ENCODE data around the gene COPG1. TPM values are rescaled to one million over a fixed set of nuclear protein-coding genes. Genes with fewer than 3 reads are reported as not detected.

COPG1 gene
- total and polyA plus RNA-seq, 2 of the 13 experiments (the other 11 are each of a cell fraction or from before 2014, with no cell fraction given) = 98.6 to 166 TPM

GRCh38 chr3:129248286-129248979, 973 bp upstream of the COPG1 start (continued):
- no peak for TF ChIP-seq ZBTB10 (CRISPR knock-in tag; IDR thresholded peaks at IDR 0.05; ENCODE audit: borderline replicate concordance)
- TF ChIP-seq PRPF4 (IDR thresholded peaks at IDR 0.05; ENCODE audit: low read depth, low read length, poor library complexity, severe bottlenecking) = peak; percentile 23
- peak; percentile 40; the same call in 1 of the 2 replicates for TF ChIP-seq ZMYM3 (CRISPR knock-in tag; IDR thresholded peaks at IDR 0.05)
- TF ChIP-seq ZNF280B (CRISPR knock-in tag; IDR thresholded peaks at IDR 0.05; ENCODE audit: borderline replicate concordance) = no peak
- TF ChIP-seq ZBTB38 (CRISPR knock-in tag; IDR thresholded peaks at IDR 0.05) = peak; percentile 74; the same call in 1 of the 2 replicates

- no TSS peak for BruUV-seq (replicated peaks)
- CTCF ChIA-PET (ENCODE audit: low intra/inter-chr PET ratio, low total read pairs) = no interaction called here
- no peak overlapping the region for H3K4me2 ChIP-seq (ENCODE audit: low read depth, low read length)
- no peak overlapping the region for H3K27ac ChIP-seq (ENCODE audit: extremely low read length, insufficient read depth, low read length)
- no peaks in the 10 kb centered on the region; the same call in 1 of the 2 replicates for H4K20me1 ChIP-seq (ENCODE audit: insufficient read depth, low read length)
- DNase-seq (ENCODE audit: low spot score) (no peak), FAIRE-seq (no peak), ATAC-seq (no peak)
- H3K4me3 ChIP-seq (replicated peaks in 1 of 3; ENCODE audit: insufficient read depth in 1 of 3, low read depth in 2 of 3, low read length in 3 of 3) = no peak overlapping the region
- POLR2A ChIA-PET = interaction anchor here (1.2 kb wide), 1 partner anchor 62 kb away, joined by 4 read pairs; no protein-coding TSS in a partner anchor
- peaks cover 37% of the 10 kb centered on the region for H3K79me2 ChIP-seq (ENCODE audit: insufficient read depth, low read length)
- 98% methylated on average over 3 of the region's 4 CpGs for WGBS (ENCODE audit: low lambda C conversion rate)
- H2AFZ ChIP-seq (ENCODE audit: low read length) = no peak overlapping the region
- H3K27me3 ChIP-seq (ENCODE audit: control insufficient read depth in 1 of 2, insufficient read depth in 2 of 2, low read length in 2 of 2) = no peaks in the 10 kb centered on the region; a peak in 1 of 5 replicates
- H3K9ac ChIP-seq (ENCODE audit: insufficient read depth, low read depth, low read length) = no peak overlapping the region
- intact Hi-C loops (cut with micrococcal nuclease; ENCODE audit: unreplicated experiment) (no loop called here), in situ Hi-C loops (cut with HindIII; ENCODE audit: extremely low pct_ligation_motif_present, low pct_unique_long_range_greater_than_20kb) (no loop called here)
- peaks cover 35 to 57% of the 10 kb centered on the region in 2 experiments for H3K36me3 ChIP-seq (replicated peaks in 1 of 2; ENCODE audit: control insufficient read depth in 1 of 2, insufficient read depth in 2 of 2, low read length in 2 of 2)
- no peaks in the 10 kb centered on the region for H3K9me3 ChIP-seq (ENCODE audit: low read length)
- peaks cover 41% of the 10 kb centered on the region for H3K4me1 ChIP-seq (ENCODE audit: insufficient read depth, low read length)
- TF ChIP-seq THAP11 (CRISPR knock-in tag; IDR thresholded peaks at IDR 0.05) (no peak), CTCF (CRISPR knock-in tag; IDR thresholded peaks at IDR 0.05) (no peak), KDM2A (CRISPR knock-in tag; IDR thresholded peaks at IDR 0.05; ENCODE audit: borderline replicate concordance, low read depth) (no peak), CBFB (CRISPR knock-in tag; IDR thresholded peaks at IDR 0.05) (no peak), ZNF136 (CRISPR knock-in tag; IDR thresholded peaks at IDR 0.05; ENCODE audit: low read depth) (no peak), ZBTB43 (CRISPR knock-in tag; conservative IDR thresholded peaks at IDR 0.05) (no peak), SMARCE1 (IDR thresholded peaks at IDR 0.05; ENCODE audit: borderline replicate concordance) (no peak), ETS1 (CRISPR knock-in tag; IDR thresholded peaks at IDR 0.05) (no peak), ZSCAN25 (CRISPR knock-in tag; IDR thresholded peaks at IDR 0.05) (no peak)
Observed at GRCh38 chr3:129252748-129253147, 3.3 kb downstream of the COPG1 start.
